ACC112 (cell line): ENCODE measurements around the gene GRID2.

Experiments used
- H2AFZ ChIP-seq: fragments of 200-600 bp; sonication (generic); one replicate; pipeline ENCODE4 v1.6.0; 2017; ENCODE audit warnings: antibody characterized with exemption, low read length; ENCODE audit not compliant: unreplicated experiment
- H3K27ac ChIP-seq: fragments of 200-600 bp; sonication (generic); 2 replicates; pipeline ENCODE4 v1.5.1; 2014; ENCODE audit warnings: low read depth, mild to moderate bottlenecking, antibody characterized with exemption, low read length, moderate library complexity
- H3K27me3 ChIP-seq: fragments of 200-600 bp; sonication (generic); 2 replicates; pipeline ENCODE4 v1.6.1; 2014; ENCODE audit warnings: mild to moderate bottlenecking, antibody characterized with exemption, low read length, moderate library complexity, mixed read lengths; ENCODE audit not compliant: insufficient read depth
- H3K36me3 ChIP-seq: fragments of 200-600 bp; sonication (generic); 2 replicates; pipeline ENCODE4 v1.6.1; 2016; ENCODE audit warnings: mild to moderate bottlenecking, antibody characterized with exemption, low read length, moderate library complexity, mixed read lengths; ENCODE audit not compliant: insufficient read depth
- H3K4me1 ChIP-seq: fragments of 200-600 bp; sonication (generic); one replicate; pipeline ENCODE4 v1.6.1; 2016; ENCODE audit warnings: low read length, mixed read lengths; ENCODE audit not compliant: insufficient read depth, unreplicated experiment, control insufficient read depth
- H3K4me3 ChIP-seq: fragments of 200-600 bp; sonication (generic); 2 replicates; pipeline ENCODE4 v1.5.1; 2014; ENCODE audit warnings: mild to moderate bottlenecking, low read depth, low read length
- H3K79me2 ChIP-seq: fragments of 200-600 bp; sonication (generic); one replicate; pipeline ENCODE4 v1.6.0; 2016; ENCODE audit warnings: low read length; ENCODE audit not compliant: control insufficient read depth, unreplicated experiment, insufficient read depth

The GRID2 gene

DNA sequence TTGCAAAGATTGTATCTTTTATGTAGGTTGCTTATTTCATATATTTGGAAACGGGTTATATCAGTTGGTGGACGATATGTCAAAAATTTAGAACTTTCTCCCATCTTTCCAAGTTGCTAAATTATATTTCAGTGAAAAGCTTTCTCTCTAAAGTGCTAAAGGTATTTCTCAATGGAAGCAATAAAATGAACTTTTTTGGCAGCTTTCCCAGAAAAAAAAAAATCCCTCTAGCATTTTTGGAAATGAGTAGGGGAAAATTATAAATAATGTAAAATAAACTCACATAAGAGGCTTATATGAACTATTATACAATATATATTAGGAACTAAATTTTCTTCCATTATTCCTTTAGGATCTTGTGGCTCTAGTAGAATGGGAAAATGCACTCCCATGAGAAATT is 152.2 kb downstream of the GRID2 start:
- no peak overlapping the region for H3K4me3 ChIP-seq
- H3K4me1 ChIP-seq = no peaks in the 10 kb centered on the region
- no peaks in the 10 kb centered on the region for H3K36me3 ChIP-seq
- no peaks in the 10 kb centered on the region for H3K27me3 ChIP-seq
- no peak overlapping the region for H2AFZ ChIP-seq
- H3K79me2 ChIP-seq = no peaks in the 10 kb centered on the region
- H3K27ac ChIP-seq = no peak overlapping the region

DNA sequence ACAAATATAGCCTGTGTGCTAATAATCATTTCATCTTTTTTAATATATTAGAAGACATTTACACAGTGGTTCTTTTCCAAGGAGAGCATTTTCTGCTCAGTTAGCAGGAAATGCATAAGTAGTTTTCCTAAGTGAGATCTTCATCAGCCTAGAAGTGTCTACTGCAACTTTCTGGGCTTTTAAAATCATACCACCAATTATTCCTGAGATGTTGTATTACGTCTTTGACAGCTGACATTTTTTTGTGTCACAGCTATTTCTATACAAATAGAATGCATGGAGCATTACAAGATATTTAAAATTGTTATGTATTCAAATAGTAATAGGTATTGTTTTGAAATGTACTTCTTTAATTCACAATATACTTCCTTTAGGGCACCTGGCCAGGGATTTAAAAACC is 158.0 kb downstream of the GRID2 start:
- no peak overlapping the region for H3K27ac ChIP-seq
- no peaks in the 10 kb centered on the region for H3K79me2 ChIP-seq
- H3K4me1 ChIP-seq = no peaks in the 10 kb centered on the region
- no peaks in the 10 kb centered on the region for H3K36me3 ChIP-seq
- no peaks in the 10 kb centered on the region for H3K27me3 ChIP-seq
- 0 out of 2 replicates have a peak overlapping the region, but pooled peaks have one; percentile 32 for H3K4me3 ChIP-seq
- H2AFZ ChIP-seq = no peak overlapping the region

DNA sequence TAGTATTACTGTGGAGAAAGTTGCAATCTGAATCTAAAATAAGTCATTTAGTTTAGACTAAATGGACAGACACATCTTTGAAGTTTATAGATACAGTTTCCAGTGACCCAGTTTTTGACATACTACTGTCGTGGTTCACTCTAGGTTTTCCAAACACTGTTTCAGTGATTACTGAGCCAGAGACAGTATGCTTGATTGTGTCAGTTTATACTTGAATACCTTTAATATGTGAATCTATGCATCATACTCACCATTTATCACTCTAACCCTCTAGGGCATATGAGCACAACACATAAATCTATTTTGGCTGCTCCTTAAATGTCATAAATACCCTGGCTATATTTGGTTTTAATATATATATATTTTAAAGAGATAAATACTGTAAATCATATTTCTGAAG is 173.5 kb downstream of the GRID2 start:
- H3K79me2 ChIP-seq = no peaks in the 10 kb centered on the region
- H3K36me3 ChIP-seq = no peaks in the 10 kb centered on the region
- no peaks in the 10 kb centered on the region for H3K27me3 ChIP-seq
- H2AFZ ChIP-seq = no peak overlapping the region
- no peaks in the 10 kb centered on the region for H3K4me1 ChIP-seq
- H3K4me3 ChIP-seq = no peak overlapping the region
- no peak overlapping the region for H3K27ac ChIP-seq

DNA sequence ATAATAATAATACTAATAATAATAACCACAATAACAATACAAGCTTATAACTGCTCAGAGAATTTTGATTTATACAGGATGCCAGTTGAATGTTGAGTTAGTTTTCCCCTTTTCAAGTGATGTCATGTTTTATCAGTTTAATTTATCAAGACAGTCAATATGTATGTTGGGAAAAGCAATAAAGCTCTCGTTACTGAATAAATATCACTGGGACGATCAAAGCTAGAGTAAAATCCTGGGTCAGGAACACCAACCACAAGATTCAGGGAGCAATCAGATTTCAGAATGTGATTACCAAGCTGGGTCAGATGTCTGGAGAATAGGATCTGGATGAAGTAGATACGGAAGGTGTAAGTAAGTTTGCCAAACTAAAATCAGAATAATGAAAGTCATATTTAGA is 179.6 kb downstream of the GRID2 start:
- Histone ChIP-seq H3K27ac (no peak overlapping the region), H2AFZ (no peak overlapping the region), H3K4me3 (no peak overlapping the region), H3K79me2 (no peaks in the 10 kb centered on the region), H3K4me1 (no peaks in the 10 kb centered on the region), H3K27me3 (no peaks in the 10 kb centered on the region), H3K36me3 (no peaks in the 10 kb centered on the region)

DNA sequence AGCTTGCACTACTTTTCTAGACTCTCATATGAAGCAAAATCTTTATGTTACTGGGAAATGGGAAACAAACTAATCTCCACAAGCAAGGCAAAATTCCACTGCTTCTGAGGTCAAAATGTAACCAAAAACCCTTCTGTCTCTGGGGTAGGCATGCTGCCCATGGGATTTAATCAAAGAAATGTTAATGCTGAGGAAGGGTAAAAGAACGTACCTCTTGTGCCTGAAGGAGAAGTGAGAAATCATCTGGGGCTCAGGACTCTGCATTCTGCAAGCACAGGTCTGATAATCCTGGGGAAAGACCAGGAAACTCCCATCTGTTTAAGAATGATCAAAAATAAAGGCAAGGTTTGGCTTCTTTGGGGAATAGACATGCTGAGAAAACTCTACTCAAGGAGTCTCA is 184.7 kb downstream of the GRID2 start:
- H3K27ac ChIP-seq = no peak overlapping the region
- no peaks in the 10 kb centered on the region for H3K79me2 ChIP-seq
- H2AFZ ChIP-seq = no peak overlapping the region
- H3K4me3 ChIP-seq = no peak overlapping the region
- H3K4me1 ChIP-seq = no peaks in the 10 kb centered on the region
- H3K36me3 ChIP-seq = no peaks in the 10 kb centered on the region
- no peaks in the 10 kb centered on the region; the same call in 1 of the 2 replicates for H3K27me3 ChIP-seq

DNA sequence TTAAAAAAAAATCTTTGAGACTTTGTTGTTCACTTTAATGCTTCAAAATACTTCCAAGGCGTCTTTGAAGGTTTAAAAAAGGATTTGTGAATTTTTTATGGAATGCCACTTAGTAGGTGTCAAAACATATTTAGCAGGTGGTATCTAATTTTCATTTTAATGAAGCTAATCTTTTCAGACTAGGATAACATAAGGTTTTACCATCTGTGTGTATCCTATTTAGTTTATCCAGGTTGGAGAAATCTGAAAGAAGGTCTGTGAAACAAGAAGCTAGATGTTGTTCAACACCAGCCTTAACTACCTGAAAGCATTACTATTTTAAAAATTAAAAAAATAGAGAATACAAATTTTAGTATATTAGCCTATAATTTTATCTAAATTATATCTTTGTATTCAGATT is 193.4 kb downstream of the GRID2 start:
- no peaks in the 10 kb centered on the region for H3K4me1 ChIP-seq
- H2AFZ ChIP-seq = no peak overlapping the region
- no peak overlapping the region for H3K4me3 ChIP-seq
- no peaks in the 10 kb centered on the region for H3K27me3 ChIP-seq
- H3K79me2 ChIP-seq = no peaks in the 10 kb centered on the region
- no peak overlapping the region for H3K27ac ChIP-seq
- H3K36me3 ChIP-seq = no peaks in the 10 kb centered on the region

DNA sequence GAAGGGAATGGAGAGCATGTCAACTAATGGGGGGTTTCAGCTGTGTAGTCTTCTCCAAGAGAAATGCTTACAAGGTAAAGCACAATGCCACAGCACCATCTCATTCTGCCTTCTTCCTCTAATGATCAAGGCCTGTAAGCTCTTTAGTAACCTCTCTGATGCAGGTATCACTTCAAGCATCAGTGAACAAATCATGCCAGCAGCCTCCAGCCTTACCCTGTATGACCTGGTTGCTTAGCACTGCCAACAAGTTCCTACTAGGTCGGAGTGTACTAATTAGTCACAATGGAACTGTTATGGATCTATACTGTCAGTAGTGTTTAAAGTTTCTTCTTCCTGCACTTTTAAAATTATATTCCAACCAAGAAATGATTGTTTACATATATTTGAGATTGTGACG is 197.7 kb downstream of the GRID2 start:
- Histone ChIP-seq H3K4me3 (no peak overlapping the region), H2AFZ (no peak overlapping the region), H3K79me2 (no peaks in the 10 kb centered on the region), H3K36me3 (no peaks in the 10 kb centered on the region), H3K27me3 (no peaks in the 10 kb centered on the region), H3K4me1 (no peaks in the 10 kb centered on the region), H3K27ac (no peak overlapping the region)

DNA sequence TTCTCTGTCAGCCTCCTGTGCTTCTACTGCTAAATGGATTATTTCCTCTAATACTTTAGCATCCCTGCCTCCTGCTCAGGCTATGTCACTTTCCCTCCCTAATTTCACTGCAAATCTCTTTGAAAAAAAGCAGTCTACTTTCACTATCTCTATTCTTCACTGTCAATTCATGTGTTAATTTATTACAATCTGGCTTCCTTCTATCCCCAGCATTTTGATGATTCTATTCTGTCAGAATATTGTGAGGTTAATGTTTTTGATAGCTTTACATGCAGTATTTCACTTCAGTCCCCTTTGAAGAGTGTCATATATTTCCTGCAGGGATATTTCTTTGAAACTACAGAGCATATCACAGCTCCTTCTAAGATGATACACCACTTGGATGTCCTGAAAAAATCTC is 203.2 kb downstream of the GRID2 start:
- Histone ChIP-seq H3K27ac (no peak overlapping the region), H3K27me3 (no peaks in the 10 kb centered on the region), H3K79me2 (no peaks in the 10 kb centered on the region), H3K36me3 (no peaks in the 10 kb centered on the region), H3K4me1 (no peaks in the 10 kb centered on the region), H3K4me3 (no peak overlapping the region), H2AFZ (no peak overlapping the region)

DNA sequence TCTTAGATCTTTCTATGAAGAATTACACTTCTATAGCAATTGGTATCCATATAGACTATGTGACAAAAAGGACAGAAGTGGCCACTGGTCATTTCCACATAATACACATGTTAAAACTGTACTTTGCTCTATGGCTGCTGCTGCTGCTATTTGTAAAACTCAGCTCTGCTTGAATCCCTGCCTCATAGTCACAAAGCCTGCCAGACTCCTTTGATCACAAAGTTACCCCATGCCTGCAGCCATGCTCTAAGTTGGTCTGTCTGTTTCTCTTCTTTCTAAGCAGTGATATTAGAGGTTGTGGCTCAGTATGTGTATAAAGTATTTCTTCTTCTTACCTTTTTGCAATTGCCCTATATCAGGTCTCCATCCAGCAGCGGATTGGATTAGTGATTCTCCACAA is 210.9 kb downstream of the GRID2 start:
- H3K4me3 ChIP-seq = no peak overlapping the region
- no peaks in the 10 kb centered on the region for H3K4me1 ChIP-seq
- no peak overlapping the region for H2AFZ ChIP-seq
- H3K36me3 ChIP-seq = no peaks in the 10 kb centered on the region
- H3K27me3 ChIP-seq = no peaks in the 10 kb centered on the region
- no peak overlapping the region for H3K27ac ChIP-seq
- H3K79me2 ChIP-seq = no peaks in the 10 kb centered on the region

DNA sequence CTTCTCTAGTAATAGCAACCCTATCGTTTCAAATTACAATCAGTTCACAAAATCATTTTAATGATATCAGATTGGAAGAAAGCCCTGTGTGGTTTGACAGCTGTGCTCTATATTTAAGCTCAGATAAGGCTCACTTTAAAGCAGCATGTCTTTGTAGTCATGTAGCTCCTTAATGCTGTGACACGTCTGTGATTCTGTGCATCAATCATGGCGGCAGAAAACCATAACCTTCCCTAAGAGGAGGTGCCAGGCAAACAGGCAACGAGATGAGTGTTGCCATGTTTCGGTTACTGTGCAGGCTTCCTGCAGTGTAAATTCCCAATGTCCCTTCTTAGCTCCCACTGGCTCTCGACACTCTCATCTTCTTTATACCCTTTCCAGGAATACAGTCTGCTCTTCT is 212.7 kb downstream of the GRID2 start:
- Histone ChIP-seq H2AFZ (no peak overlapping the region), H3K27ac (no peak overlapping the region), H3K4me3 (no peak overlapping the region), H3K79me2 (no peaks in the 10 kb centered on the region), H3K36me3 (no peaks in the 10 kb centered on the region), H3K4me1 (no peaks in the 10 kb centered on the region), H3K27me3 (no peaks in the 10 kb centered on the region)

DNA sequence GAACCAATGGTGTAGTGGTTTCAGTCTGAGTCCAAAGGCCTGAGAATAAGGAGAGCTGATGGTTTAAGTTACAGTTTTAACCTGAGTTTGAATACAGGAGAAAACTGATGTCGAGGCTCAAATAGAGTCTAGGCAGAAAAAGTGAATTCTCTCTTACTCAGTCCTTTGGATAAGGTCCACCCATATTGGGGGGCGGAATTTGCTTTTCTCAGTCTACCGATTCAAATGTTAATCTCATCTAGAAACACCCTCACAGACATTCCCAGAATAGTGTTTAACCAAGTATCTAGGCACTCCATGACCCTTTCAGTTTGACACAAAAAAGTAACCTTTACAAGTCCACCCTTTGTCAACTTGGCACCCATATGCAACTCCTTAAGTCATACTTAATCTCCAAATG is 216.0 kb downstream of the GRID2 start:
- no peak overlapping the region for H3K4me3 ChIP-seq
- H3K79me2 ChIP-seq = no peaks in the 10 kb centered on the region

DNA sequence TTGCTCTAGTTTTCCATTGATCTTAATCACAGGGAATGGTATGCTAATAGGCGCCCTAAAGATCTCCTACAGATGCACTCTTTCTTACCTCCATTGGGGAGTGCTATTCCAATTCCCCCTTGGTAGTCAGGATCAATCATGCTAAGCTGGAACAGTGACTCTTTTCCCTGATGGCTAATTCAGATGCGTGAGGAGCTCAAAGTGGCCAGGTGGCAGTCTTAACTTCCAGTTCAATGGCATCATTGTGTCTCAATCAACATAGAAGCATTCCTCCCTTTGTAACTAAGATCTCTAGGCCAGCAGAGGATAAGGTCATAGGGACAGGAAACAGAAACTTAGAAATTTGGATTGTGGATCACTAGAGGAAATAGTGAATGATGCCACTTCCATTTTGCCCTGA is 216.8 kb downstream of the GRID2 start:
- H2AFZ ChIP-seq = no peak overlapping the region
- no peaks in the 10 kb centered on the region for H3K4me1 ChIP-seq
- no peaks in the 10 kb centered on the region for H3K79me2 ChIP-seq
- no peaks in the 10 kb centered on the region for H3K36me3 ChIP-seq
- no peak overlapping the region for H3K27ac ChIP-seq
- no peak overlapping the region for H3K4me3 ChIP-seq
- H3K27me3 ChIP-seq = no peaks in the 10 kb centered on the region

More for the DNA sequence above, 216.0 kb downstream of the GRID2 start:
- no peaks in the 10 kb centered on the region for H3K4me1 ChIP-seq
- H3K27ac ChIP-seq = no peak overlapping the region
- no peaks in the 10 kb centered on the region for H3K36me3 ChIP-seq
- no peaks in the 10 kb centered on the region for H3K27me3 ChIP-seq
- H2AFZ ChIP-seq = no peak overlapping the region
